ENCODE measurements around the gene CYP21A2.

- no peak for TF ChIP-seq REST (IDR thresholded peaks at IDR 0.05; ENCODE audit: insufficient read depth in 1 of 2, low read depth in 2 of 2, low read length in 2 of 2)
- no peak for TF ChIP-seq POLR2AphosphoS5 (IDR thresholded peaks at IDR 0.05; ENCODE audit: low read depth, low read length)
- no peak for TF ChIP-seq TAF1 (IDR thresholded peaks at IDR 0.05; ENCODE audit: borderline replicate concordance, insufficient read depth, low read length)
- TF ChIP-seq FOXP2 (optimal IDR thresholded peaks at IDR 0.05; ENCODE audit: borderline replicate concordance, extremely low read depth, extremely low read length, insufficient read depth), result no peak
- no peak for TF ChIP-seq SIN3A (IDR thresholded peaks at IDR 0.05; ENCODE audit: borderline replicate concordance, insufficient read depth, low read length)
These were observed 51.0 kb downstream of the CYP21A2 start for GRCh38 chr6:32089082-32089828.
